B cell (primary cell): ENCODE measurements around the gene LBR.

Experiments
- CTCF ChIP-seq: fragments of 200-600 bp; IDR thresholded peaks from one replicate; pipeline ENCODE4 v1.8.0; 2022; ENCODE audit warnings: antibody characterized with exemption, mild to moderate bottlenecking
- EZH2 ChIP-seq: IDR thresholded peaks from 2 replicates; pipeline ENCODE4 v1.6.1; 2012; ENCODE audit warnings: borderline replicate concordance, low read depth, mild to moderate bottlenecking, moderate library complexity, low read length; ENCODE audit not compliant: insufficient read depth, poor library complexity, severe bottlenecking

GRCh38 chr1:225361176-225361575 lies 66.7 kb downstream of the LBR start:
- no peak for TF ChIP-seq CTCF
- TF ChIP-seq EZH2, result no peak
